WTC11 (cell line): Measurements from ENCODE around the gene STN1.

Experiments used
- MLX ChIP-seq: sonication (generic); formaldehyde crosslinking; IDR thresholded peaks from 2 replicates; pipeline ENCODE4 v1.8.1; 2023; ENCODE audit warnings: mild to moderate bottlenecking, missing genetic modification reagents, moderate library complexity
- PRDM15 ChIP-seq: sonication (generic); formaldehyde crosslinking; IDR thresholded peaks from 2 replicates; pipeline ENCODE4 v1.8.0; 2022; ENCODE audit warnings: missing genetic modification reagents
- SMAD3 ChIP-seq: sonication (generic); formaldehyde crosslinking; IDR thresholded peaks from 2 replicates; pipeline ENCODE4 v1.8.0; 2022; ENCODE audit warnings: missing genetic modification reagents, mild to moderate bottlenecking, borderline replicate concordance

GRCh38 chr10:103877861-103878260 is 40.1 kb downstream of the STN1 start:
- no peak for TF ChIP-seq SMAD3
- TF ChIP-seq PRDM15 (CRISPR knock-in tag) = no peak
- no peak for TF ChIP-seq MLX
